HepG2 (cell line): ENCODE results near the gene DCLRE1B. TPM values are rescaled to one million over a fixed set of nuclear protein-coding genes. Genes with fewer than 3 reads are reported as not detected.

Experiments
- ATAC-seq: fragments of 200-7000 bp; cut with Tn5 transposase; 3 replicates; pipeline ENCODE4 v1.9.1; 2020; ENCODE audit warnings: mild to moderate bottlenecking, moderate library complexity
- BruUV-seq: library from RNA; stranded (reverse); fragments of 400-500 nt; replicated peaks from 2 replicates; lab custom pipeline; 2021; lab: Mats Ljungman, UMichigan
- CTCF ChIA-PET: fragments of 300-600 bp; formaldehyde crosslinking; extraction: SDS; loops from one replicate; lab custom pipeline; 2021; ENCODE audit warnings: low total read pairs, inconsistent platforms, low intra/inter-chr PET ratio; lab: Yijun Ruan, JAX
- POLR2A ChIA-PET: fragments of 350-600 bp; sonication (Branson Sonifier 250); formaldehyde crosslinking; loops from one replicate; lab custom pipeline; 2020; ENCODE audit warnings: antibody characterized with exemption, inconsistent platforms; lab: Yijun Ruan, JAX
- DNase-seq: peaks from one replicate; pipeline ENCODE4 v3.0.0-alpha.2; 2015; ENCODE audit warnings: low spot score
- FAIRE-seq: peaks from 3 replicates; lab custom pipeline; 2011; peaks lifted over from hg19 to GRCh38; lab: Jason Lieb, UNC
- H2AFZ ChIP-seq: one replicate; pipeline ENCODE4 v1.6.1; 2011; ENCODE audit warnings: low read length, inconsistent platforms
- H3K27ac ChIP-seq: fragments of 300-600 bp; 3 replicates; pipeline ENCODE4 v1.8.0; 2011; ENCODE audit warnings: mixed run types, mild to moderate bottlenecking, mixed read lengths, low read length, inconsistent platforms; ENCODE audit not compliant: insufficient read depth; ENCODE audit errors: extremely low read length
- H3K27me3 ChIP-seq, 2 experiments: fragments of 200-600 bp in 1 of 2; 2 replicates in 1 of 2; 3 replicates in 1 of 2; pipeline versions ENCODE4 v1.6.0 to v1.8.0; 2011; ENCODE audit warnings: low read length in 2 of 2, mild to moderate bottlenecking in 2 of 2, moderate library complexity in 2 of 2, inconsistent platforms in 1 of 2; ENCODE audit not compliant: insufficient read depth in 2 of 2, control insufficient read depth in 1 of 2
- H3K36me3 ChIP-seq, 2 experiments: fragments of 200-600 bp in 1 of 2; replicated peaks in 1 of 2; 2 replicates in 1 of 2; 3 replicates in 1 of 2; pipeline versions ENCODE4 v1.5.1 to v1.8.0; 2011; ENCODE audit warnings: low read length in 2 of 2, inconsistent platforms in 1 of 2; ENCODE audit not compliant: insufficient read depth in 2 of 2, control insufficient read depth in 1 of 2
- H3K4me1 ChIP-seq: 2 replicates; pipeline ENCODE4 v1.5.1; 2012; ENCODE audit warnings: low read length, inconsistent platforms; ENCODE audit not compliant: insufficient read depth
- H3K4me2 ChIP-seq: 2 replicates; pipeline ENCODE4 v1.6.0; 2011; ENCODE audit warnings: low read depth, low read length, inconsistent platforms
- H3K4me3 ChIP-seq, 3 experiments: fragments of 200-600 bp in 1 of 3; sonication (generic), shearing (Covaris generic) in 1 of 3; replicated peaks in 1 of 3; 2 replicates each; pipeline ENCODE4 v1.5.1; 2011 to 2016; ENCODE audit warnings: low read length in 3 of 3, inconsistent platforms in 2 of 3, low read depth in 2 of 3, mild to moderate bottlenecking in 2 of 3, control low read depth in 1 of 3, mixed read lengths in 1 of 3; ENCODE audit not compliant: insufficient read depth in 1 of 3
- H3K79me2 ChIP-seq: one replicate; pipeline ENCODE4 v1.6.1; 2011; ENCODE audit warnings: low read length, inconsistent platforms; ENCODE audit not compliant: insufficient read depth
- H3K9ac ChIP-seq: 2 replicates; pipeline ENCODE4 v1.6.0; 2011; ENCODE audit warnings: mild to moderate bottlenecking, low read depth, low read length, inconsistent platforms; ENCODE audit not compliant: insufficient read depth
- H3K9me3 ChIP-seq: 2 replicates; pipeline ENCODE4 v1.5.1; 2012; ENCODE audit warnings: mild to moderate bottlenecking, low read length
- H4K20me1 ChIP-seq: 2 replicates; pipeline ENCODE4 v1.6.0; 2011; ENCODE audit warnings: inconsistent platforms, mild to moderate bottlenecking, low read length, moderate library complexity; ENCODE audit not compliant: insufficient read depth
- GATAD2A ChIP-seq: IDR thresholded peaks from 2 replicates; pipeline ENCODE4 v1.6.1; 2016
- NFKB2 ChIP-seq: sonication (generic); formaldehyde crosslinking; IDR thresholded peaks from 2 replicates; pipeline ENCODE4 v1.4.0; 2020; ENCODE audit warnings: missing genetic modification reagents, borderline replicate concordance
- NPAS2 ChIP-seq: sonication (generic); formaldehyde crosslinking; IDR thresholded peaks from 2 replicates; pipeline ENCODE4 v1.8.0; 2022; ENCODE audit warnings: mild to moderate bottlenecking, missing genetic modification reagents, borderline replicate concordance
- SIX1 ChIP-seq: sonication (generic); formaldehyde crosslinking; IDR thresholded peaks from 2 replicates; pipeline ENCODE4 v1.4.0; 2020; ENCODE audit warnings: missing genetic modification reagents, borderline replicate concordance
- SMAD3 ChIP-seq: sonication (generic); formaldehyde crosslinking; IDR thresholded peaks from 2 replicates; pipeline ENCODE4 v1.4.0; 2020; ENCODE audit warnings: missing genetic modification reagents
- SSRP1 ChIP-seq: IDR thresholded peaks from 2 replicates; pipeline ENCODE4 v1.6.1; 2016; ENCODE audit warnings: control low read depth
- WGBS: methylation state at CpG from one replicate; pipeline ENCODE4 v1.1.6; 2017; ENCODE audit warnings: low lambda C conversion rate; 5-methylcytosine and 5-hydroxymethylcytosine counted together
- in situ Hi-C: cut with HindIII; loops from 2 replicates; pipeline ENCODE4 v1.10.0; 2017; ENCODE audit warnings: low pct_unique_long_range_greater_than_20kb; ENCODE audit not compliant: extremely low pct_ligation_motif_present
- intact Hi-C: fragments of 100-400 bp; cut with micrococcal nuclease; formaldehyde crosslinking; loops from one replicate; pipeline ENCODE4 v1.10.0; 2022; ENCODE audit not compliant: unreplicated experiment
- polyA plus RNA-seq, 8 experiments: library from polyadenylated mRNA; depleted of rRNA in 3 of 8; stranded (reverse) in 7 of 8; unstranded in 1 of 8; fragments of >200 nt; fragmentation: Illumina TruSeq in 4 of 8; extraction: Trizol in 4 of 8; gene quantifications; 2 replicates each; pipeline versions ENCODE4 v1.2.1 to v1.2.3, GENCODE V29; 2011 to 2016; ENCODE audit warnings: low read depth in 4 of 8, missing spikeins in 1 of 8, mixed read lengths in 1 of 8; ENCODE audit not compliant: insufficient read depth in 1 of 8
- total RNA-seq, 5 experiments: library from RNA; depleted of rRNA; stranded (reverse); fragments of >200 nt; fragmentation: Illumina TruSeq; extraction: Trizol; gene quantifications; 2 replicates each; pipeline ENCODE4 v1.2.3, GENCODE V29; 2016; ENCODE audit warnings: low read depth in 1 of 5
- TF ChIP-seq, protein P1 (sequence below), 2 experiments: sonication (generic) in 1 of 2; formaldehyde crosslinking in 1 of 2; IDR thresholded peaks; 2 replicates each; pipeline versions ENCODE4 v1.5.1 to v1.6.1; 2011 to 2020; ENCODE audit warnings: borderline replicate concordance in 1 of 2, low read depth in 1 of 2, low read length in 1 of 2, mild to moderate bottlenecking in 1 of 2, missing genetic modification reagents in 1 of 2, moderate library complexity in 1 of 2
- TF ChIP-seq, protein P2 (sequence below): IDR thresholded peaks from 2 replicates; pipeline ENCODE4 v1.4.0; 2020; ENCODE audit warnings: mild to moderate bottlenecking, missing genetic modification reagents

Gene DCLRE1B
- total and polyA plus RNA-seq, 2 of the 13 experiments (the other 11 are each of a cell fraction or from before 2014, with no cell fraction given): 2.7 to 8.0 TPM

DNA sequence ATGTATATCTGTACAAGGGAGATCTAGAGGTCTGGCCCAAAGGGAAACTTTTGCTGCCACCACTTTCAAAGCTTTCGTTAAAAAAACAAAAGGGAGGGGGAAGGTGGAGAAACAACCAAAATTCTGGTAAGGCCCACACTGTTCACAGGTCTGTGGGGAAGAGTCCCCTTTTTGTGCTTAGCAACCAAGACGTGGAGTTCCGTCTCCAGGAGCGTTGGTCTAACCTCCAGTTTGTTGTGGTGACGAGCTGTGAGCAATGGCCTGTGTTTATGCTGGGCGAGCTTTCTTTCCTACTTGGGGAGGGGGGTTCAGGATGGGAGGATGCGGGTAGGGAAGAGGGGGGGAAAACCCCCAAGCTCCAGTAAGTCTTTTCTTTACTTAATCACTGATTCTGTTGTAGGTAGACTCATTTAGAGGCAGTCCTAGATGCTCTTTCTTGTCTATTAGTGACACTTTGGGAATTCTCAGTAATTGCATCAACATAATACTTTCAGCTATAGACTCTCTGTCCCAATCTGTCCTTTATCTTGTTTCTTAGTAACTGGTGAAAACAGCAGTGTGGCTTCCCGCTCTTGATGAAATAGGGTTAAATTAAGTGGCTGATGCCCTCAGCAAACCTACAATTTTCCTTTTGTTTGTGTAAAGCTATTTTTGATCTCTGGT lies 25.5 kb downstream of the DCLRE1B start (continued):
- TF ChIP-seq, protein P1, sequence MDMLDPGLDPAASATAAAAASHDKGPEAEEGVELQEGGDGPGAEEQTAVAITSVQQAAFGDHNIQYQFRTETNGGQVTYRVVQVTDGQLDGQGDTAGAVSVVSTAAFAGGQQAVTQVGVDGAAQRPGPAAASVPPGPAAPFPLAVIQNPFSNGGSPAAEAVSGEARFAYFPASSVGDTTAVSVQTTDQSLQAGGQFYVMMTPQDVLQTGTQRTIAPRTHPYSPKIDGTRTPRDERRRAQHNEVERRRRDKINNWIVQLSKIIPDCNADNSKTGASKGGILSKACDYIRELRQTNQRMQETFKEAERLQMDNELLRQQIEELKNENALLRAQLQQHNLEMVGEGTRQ (IDR thresholded peaks at IDR 0.05; ENCODE audit: low read depth, low read length): no peak
- TF ChIP-seq, protein P1 (CRISPR knock-in tag; IDR thresholded peaks at IDR 0.05; ENCODE audit: borderline replicate concordance): no peak
- TF ChIP-seq SMAD3: no peak
- TF ChIP-seq, all 625 proteins: peak for 6

DNA sequence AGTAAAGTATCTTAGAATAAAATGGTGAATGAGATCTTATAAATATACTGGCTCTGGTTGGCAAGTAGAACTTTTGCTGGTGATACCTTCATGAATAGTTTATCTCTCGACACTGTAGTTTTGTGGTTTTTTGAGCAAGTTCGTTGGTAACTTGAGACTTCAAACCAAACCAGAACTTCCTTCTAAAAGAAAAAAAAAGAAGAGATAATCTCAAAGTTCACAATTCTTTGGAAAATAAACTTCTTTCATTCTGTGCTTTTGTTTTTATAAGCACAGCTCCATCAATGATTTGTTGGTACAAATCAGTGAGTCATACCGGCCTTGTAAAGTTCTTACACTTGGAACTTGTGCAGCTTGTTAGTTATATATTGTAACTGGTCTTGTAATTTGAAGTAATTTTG lies 26.3 kb downstream of the DCLRE1B start:
- DNase-seq (peak; percentile 24), ATAC-seq (no peak), FAIRE-seq (no peak)
- Histone ChIP-seq H3K36me3 (no peaks in the 10 kb centered on the region), H2AFZ (no peak overlapping the region), H3K79me2 (peaks cover 65% of the 10 kb centered on the region), H3K4me2 (peak overlapping the region; percentile 81), H3K9ac (peak overlapping the region; percentile 96), H3K9me3 (no peaks in the 10 kb centered on the region), H4K20me1 (peaks cover 17% of the 10 kb centered on the region), H3K4me3 (peak overlapping the region; percentile 90 to 99 (median 99); a peak in 5 of 6 replicates), H3K27me3 (no peaks in the 10 kb centered on the region; a peak in 1 of 5 replicates), H3K27ac (peak overlapping the region; percentile 99), H3K4me1 (peaks cover 55% of the 10 kb centered on the region)
- intact Hi-C loops (loop anchor here (2.0 kb wide), 1 partner anchor 17 kb away; no protein-coding TSS in a partner anchor), in situ Hi-C loops (no loop called here)
- BruUV-seq: no TSS peak
- ChIA-PET POLR2A (interaction anchor here (1.2 to 4.4 kb wide), 4 partner anchors 14 to 120 kb away, joined by 4 to 102 read pairs (median 32); partner anchors contain the start of genes AP4B1, DCLRE1B and RSBN1), CTCF (no interaction called here)
- TF ChIP-seq GATAD2A (CRISPR knock-in tag) (0 out of 2 replicates have a peak, but pooled peaks have one; percentile 12), SIX1 (CRISPR knock-in tag) (peak; percentile 42; the same call in 1 of the 2 replicates), SSRP1 (CRISPR knock-in tag) (no peak), NPAS2 (CRISPR knock-in tag) (no peak), NFKB2 (CRISPR knock-in tag) (no peak)
- TF ChIP-seq, protein P2, sequence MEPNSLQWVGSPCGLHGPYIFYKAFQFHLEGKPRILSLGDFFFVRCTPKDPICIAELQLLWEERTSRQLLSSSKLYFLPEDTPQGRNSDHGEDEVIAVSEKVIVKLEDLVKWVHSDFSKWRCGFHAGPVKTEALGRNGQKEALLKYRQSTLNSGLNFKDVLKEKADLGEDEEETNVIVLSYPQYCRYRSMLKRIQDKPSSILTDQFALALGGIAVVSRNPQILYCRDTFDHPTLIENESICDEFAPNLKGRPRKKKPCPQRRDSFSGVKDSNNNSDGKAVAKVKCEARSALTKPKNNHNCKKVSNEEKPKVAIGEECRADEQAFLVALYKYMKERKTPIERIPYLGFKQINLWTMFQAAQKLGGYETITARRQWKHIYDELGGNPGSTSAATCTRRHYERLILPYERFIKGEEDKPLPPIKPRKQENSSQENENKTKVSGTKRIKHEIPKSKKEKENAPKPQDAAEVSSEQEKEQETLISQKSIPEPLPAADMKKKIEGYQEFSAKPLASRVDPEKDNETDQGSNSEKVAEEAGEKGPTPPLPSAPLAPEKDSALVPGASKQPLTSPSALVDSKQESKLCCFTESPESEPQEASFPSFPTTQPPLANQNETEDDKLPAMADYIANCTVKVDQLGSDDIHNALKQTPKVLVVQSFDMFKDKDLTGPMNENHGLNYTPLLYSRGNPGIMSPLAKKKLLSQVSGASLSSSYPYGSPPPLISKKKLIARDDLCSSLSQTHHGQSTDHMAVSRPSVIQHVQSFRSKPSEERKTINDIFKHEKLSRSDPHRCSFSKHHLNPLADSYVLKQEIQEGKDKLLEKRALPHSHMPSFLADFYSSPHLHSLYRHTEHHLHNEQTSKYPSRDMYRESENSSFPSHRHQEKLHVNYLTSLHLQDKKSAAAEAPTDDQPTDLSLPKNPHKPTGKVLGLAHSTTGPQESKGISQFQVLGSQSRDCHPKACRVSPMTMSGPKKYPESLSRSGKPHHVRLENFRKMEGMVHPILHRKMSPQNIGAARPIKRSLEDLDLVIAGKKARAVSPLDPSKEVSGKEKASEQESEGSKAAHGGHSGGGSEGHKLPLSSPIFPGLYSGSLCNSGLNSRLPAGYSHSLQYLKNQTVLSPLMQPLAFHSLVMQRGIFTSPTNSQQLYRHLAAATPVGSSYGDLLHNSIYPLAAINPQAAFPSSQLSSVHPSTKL (CRISPR knock-in tag): no peak
- WGBS: 6% methylated on average over 3 of the region's 3 CpGs
